ENCODE measurements around the gene ING3. TPM values are rescaled to one million over a fixed set of nuclear protein-coding genes. Genes with fewer than 3 reads are reported as not detected.

Gene ING3
- total RNA-seq, 1 donor from 2014 or later = 20.2 TPM

GRCh38 chr7:120926943-120927346 lies 23.6 kb upstream of the ING3 start:
- no peaks in the 10 kb centered on the region for H3K27me3 Mint-ChIP-seq (ENCODE audit: unreplicated experiment)
- H3K36me3 Mint-ChIP-seq (ENCODE audit: unreplicated experiment) = no peaks in the 10 kb centered on the region
- no peak overlapping the region for H3K27ac Mint-ChIP-seq (ENCODE audit: unreplicated experiment)
- H3K4me3 Mint-ChIP-seq (ENCODE audit: unreplicated experiment) = no peak overlapping the region
- H3K4me1 Mint-ChIP-seq (ENCODE audit: unreplicated experiment) = no peaks in the 10 kb centered on the region
- H3K9me3 Mint-ChIP-seq (ENCODE audit: unreplicated experiment) = no peaks in the 10 kb centered on the region
- no peak for TF ChIP-seq CTCF (IDR thresholded peaks at IDR 0.05)
- no peak for DNase-seq (ENCODE audit: extremely low spot score, unreplicated experiment)

GRCh38 chr7:120927454-120928103 lies 23.0 kb upstream of the ING3 start:
- no peak for TF ChIP-seq CTCF (IDR thresholded peaks at IDR 0.05)
- no peaks in the 10 kb centered on the region for H3K4me1 Mint-ChIP-seq (ENCODE audit: unreplicated experiment)
- H3K27ac Mint-ChIP-seq (ENCODE audit: unreplicated experiment) = no peak overlapping the region
- H3K27me3 Mint-ChIP-seq (ENCODE audit: unreplicated experiment) = no peaks in the 10 kb centered on the region
- H3K9me3 Mint-ChIP-seq (ENCODE audit: unreplicated experiment) = no peaks in the 10 kb centered on the region
- no peak overlapping the region for H3K4me3 Mint-ChIP-seq (ENCODE audit: unreplicated experiment)
- H3K36me3 Mint-ChIP-seq (ENCODE audit: unreplicated experiment) = no peaks in the 10 kb centered on the region
- DNase-seq (ENCODE audit: extremely low spot score, unreplicated experiment) = no peak

- no peaks in the 10 kb centered on the region for H3K4me1 Mint-ChIP-seq (ENCODE audit: unreplicated experiment)
- TF ChIP-seq CTCF (IDR thresholded peaks at IDR 0.05) = no peak
- H3K27ac Mint-ChIP-seq (ENCODE audit: unreplicated experiment) = no peak overlapping the region
- no peak overlapping the region for H3K4me3 Mint-ChIP-seq (ENCODE audit: unreplicated experiment)
- DNase-seq (ENCODE audit: extremely low spot score, unreplicated experiment) = no peak
- no peaks in the 10 kb centered on the region for H3K36me3 Mint-ChIP-seq (ENCODE audit: unreplicated experiment)
- no peaks in the 10 kb centered on the region for H3K9me3 Mint-ChIP-seq (ENCODE audit: unreplicated experiment)
- no peaks in the 10 kb centered on the region for H3K27me3 Mint-ChIP-seq (ENCODE audit: unreplicated experiment)
These were observed 19.3 kb upstream of the ING3 start for GRCh38 chr7:120931243-120931642.

GRCh38 chr7:120933475-120933874 lies 17.1 kb upstream of the ING3 start:
- no peak for DNase-seq (ENCODE audit: extremely low spot score, unreplicated experiment)
- Mint-ChIP-seq H3K4me1 (ENCODE audit: unreplicated experiment) (no peaks in the 10 kb centered on the region), H3K36me3 (ENCODE audit: unreplicated experiment) (no peaks in the 10 kb centered on the region), H3K27ac (ENCODE audit: unreplicated experiment) (no peak overlapping the region), H3K9me3 (ENCODE audit: unreplicated experiment) (no peaks in the 10 kb centered on the region), H3K4me3 (ENCODE audit: unreplicated experiment) (no peak overlapping the region), H3K27me3 (ENCODE audit: unreplicated experiment) (no peaks in the 10 kb centered on the region)
- no peak for TF ChIP-seq CTCF (IDR thresholded peaks at IDR 0.05)

DNA sequence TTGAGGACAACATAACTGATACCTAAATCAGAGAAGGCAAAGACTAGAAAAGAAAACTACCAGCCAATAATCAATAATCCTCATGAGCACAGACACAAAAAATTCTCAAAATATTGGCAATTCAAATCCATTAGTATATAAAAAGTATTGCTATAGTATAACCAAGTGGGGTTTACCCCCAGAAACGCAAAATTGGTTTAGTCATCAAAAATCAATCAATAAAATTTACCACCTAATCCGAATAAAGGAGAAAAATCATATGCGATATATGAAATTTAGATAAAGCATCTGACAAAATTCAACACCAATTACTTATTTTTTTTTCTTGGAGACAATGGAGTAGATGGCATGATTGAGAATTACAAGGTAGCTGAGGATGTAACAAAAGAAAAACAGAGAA lies 11.2 kb upstream of the ING3 start:
- no peak for DNase-seq (ENCODE audit: extremely low spot score, unreplicated experiment)
- no peak overlapping the region for H3K4me3 Mint-ChIP-seq (ENCODE audit: unreplicated experiment)
- no peaks in the 10 kb centered on the region for H3K4me1 Mint-ChIP-seq (ENCODE audit: unreplicated experiment)
- H3K36me3 Mint-ChIP-seq (ENCODE audit: unreplicated experiment) = no peaks in the 10 kb centered on the region
- no peaks in the 10 kb centered on the region for H3K9me3 Mint-ChIP-seq (ENCODE audit: unreplicated experiment)
- no peak for TF ChIP-seq CTCF (IDR thresholded peaks at IDR 0.05)
- no peak overlapping the region for H3K27ac Mint-ChIP-seq (ENCODE audit: unreplicated experiment)
- peaks cover 6% of the 10 kb centered on the region for H3K27me3 Mint-ChIP-seq (ENCODE audit: unreplicated experiment)
